Left forelimb (tissue), 1 donor: Measurements from ENCODE around the gene EPAS1.
A peak's percentile ranks its signal among the peaks of the same experiment; 100 is the strongest.

Experiments used
- DNase-seq: peaks from one replicate; pipeline ENCODE4 v3.0.0-alpha.2; 2018; ENCODE audit warnings: low spot score

EPAS1 gene

GRCh38 chr2:46273225-46273863, 23.9 kb upstream of the EPAS1 start:
- no peak for DNase-seq

GRCh38 chr2:46273919-46274318, 23.3 kb upstream of the EPAS1 start:
- DNase-seq: no peak

DNA sequence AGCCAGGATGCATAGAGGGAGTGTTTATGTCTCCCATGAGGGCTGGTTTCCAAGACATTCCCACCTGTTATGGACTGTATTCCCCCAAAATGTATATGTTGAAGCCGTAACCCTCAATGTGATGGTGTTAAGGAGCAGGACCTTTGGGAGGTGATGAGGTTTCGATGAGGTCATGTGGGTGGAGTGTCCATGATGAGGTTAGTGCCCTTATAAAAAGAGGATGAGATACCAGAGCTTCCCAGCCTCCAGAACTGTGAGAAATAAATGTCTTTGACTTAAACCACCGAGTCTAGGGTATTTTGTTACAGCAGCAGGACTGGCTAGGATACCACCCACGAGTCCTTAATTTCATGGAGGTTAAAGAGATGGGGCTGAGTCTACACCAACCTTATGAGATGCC, 22.6 kb upstream of the EPAS1 start:
- no peak for DNase-seq

- DNase-seq: peak; percentile 73
These were observed 21.2 kb upstream of the EPAS1 start for GRCh38 chr2:46275995-46276394.

DNA sequence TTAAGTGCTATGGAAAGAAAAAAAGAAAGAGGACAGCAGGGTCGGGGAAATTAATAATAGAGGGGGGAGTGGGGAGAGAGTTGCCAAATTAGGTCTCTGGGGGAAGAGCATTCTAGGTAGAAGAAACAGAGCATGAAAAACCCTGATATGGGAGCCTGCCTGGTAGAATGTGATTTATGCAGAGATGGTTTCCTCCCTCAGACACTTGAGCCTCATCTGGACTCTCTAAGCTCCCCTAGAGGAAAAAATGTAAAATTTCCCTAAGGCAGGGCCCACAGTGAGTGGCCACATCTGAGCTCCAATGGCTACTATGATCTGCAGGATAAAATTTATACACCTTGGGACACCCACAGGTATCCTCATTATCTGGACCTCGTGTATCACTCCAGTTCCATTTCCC, 20.6 kb upstream of the EPAS1 start:
- DNase-seq: no peak

DNA sequence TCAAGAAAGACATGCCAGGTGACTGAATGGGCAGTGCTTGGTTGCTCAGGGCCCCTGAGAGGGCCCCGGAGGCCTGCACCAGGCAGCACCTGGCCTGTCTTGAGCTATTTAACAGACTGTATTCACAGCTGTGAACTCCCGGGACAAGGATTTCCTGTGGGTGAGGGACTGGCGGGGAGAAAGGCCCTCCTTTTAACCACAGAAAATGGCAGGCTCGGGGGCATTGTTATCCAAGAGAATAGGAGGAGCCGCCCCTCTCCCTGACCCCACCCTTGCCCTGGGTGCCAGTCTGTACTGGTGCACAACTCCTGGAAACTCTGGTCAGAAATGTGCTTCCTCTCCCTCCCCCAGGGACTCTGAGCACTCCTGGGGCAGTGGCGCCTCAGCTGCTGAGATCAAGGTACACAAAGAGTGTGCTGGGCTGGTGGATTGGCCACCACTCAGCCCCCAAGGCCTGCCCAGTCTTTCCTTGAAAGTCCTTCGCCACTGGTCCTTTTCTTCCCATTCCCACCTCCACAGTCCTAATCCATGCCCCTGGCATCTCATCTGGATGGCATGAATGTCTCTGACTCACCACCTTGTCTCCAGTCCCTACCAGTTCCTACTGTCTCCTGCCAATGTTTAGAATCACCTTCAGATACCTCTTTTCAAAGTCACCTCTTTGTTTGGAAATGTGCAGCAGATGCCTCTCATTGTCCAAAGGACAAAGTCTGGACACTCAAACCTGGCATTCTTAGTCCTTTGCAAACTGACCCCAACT, 19.6 kb upstream of the EPAS1 start:
- no peak for DNase-seq

GRCh38 chr2:46278952-46279351, 18.3 kb upstream of the EPAS1 start:
- DNase-seq: no peak

GRCh38 chr2:46281939-46282338, 15.3 kb upstream of the EPAS1 start:
- DNase-seq: no peak

GRCh38 chr2:46283693-46284092, 13.5 kb upstream of the EPAS1 start:
- no peak for DNase-seq

DNA sequence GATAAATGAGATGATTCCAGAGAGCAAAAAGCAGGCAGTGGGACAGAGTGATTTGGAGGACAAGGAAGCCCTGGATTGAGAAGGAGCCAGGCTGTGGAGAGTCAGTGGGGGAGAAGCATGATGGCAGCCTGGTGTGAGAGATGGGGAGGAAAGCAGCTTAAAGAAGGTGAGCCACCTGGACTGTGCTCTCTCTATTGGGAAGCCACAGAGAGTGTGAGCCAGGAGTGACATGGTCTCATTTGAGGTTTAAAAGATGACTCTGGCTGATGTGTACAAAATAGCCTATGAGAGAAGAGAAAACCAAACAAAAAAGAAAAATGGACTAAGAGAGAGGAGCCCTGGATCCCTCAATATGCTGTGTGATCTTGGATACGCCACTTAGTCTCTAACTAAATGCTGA, 12.9 kb upstream of the EPAS1 start:
- DNase-seq: no peak

DNA sequence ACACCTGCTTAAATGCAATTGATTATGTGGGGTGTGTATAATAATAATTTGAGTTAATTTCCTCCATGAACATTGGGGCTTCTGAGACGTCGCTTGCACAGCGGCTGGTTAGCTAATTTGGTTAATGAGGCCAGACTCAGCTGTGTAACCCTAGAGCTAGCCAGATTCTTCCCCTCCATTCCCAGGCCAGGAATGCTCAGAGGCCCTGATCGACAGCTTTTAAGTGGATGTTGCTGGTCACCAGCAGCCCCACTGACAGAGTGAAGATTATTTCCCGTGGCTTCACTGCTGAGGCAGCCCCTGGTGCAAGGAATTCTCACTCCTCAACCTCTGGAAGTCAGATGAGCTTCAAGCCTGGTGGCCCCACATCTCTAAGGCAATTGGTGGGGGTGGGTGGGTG, 12.4 kb upstream of the EPAS1 start:
- DNase-seq: no peak

- DNase-seq: no peak
These were observed 10.5 kb upstream of the EPAS1 start for GRCh38 chr2:46286715-46287114.

DNA sequence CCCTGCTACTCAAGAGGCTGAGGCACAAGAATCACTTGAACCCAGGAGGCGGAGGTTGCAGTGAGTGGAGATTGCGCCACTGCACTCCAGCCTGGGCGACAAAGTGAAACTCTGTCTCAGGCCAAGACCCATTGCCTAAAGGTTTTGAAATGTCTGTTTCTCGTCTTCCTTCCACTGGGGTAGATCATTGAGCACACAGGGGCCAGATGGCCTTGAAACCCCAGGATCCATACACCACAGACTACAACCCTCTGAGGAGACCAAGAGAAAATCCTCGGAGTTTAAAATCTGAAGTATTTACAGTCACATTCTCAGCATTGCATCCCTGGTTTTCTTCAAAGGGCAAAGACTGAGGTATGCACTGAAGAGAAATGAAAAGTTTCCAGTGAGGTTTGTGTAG, 7.1 kb upstream of the EPAS1 start:
- no peak for DNase-seq

DNA sequence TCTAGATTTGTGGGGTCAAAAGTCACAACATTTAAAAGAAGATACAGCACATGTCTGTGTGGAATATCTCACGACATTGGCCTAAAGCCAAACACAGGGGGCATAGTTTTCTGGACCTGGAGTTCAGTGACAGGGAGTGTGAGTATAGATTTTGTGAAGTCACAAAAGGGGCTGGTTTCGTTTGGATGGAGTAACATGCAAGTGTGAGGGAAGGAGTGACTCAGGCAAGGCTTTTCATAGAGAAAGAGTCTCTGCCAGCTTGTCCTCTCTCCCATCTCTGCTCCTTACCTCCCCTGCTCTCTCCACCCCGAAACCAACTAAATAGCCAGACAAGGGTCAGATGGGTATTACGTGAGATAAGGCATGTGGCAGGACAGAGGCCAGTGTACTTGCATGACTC, 3.7 kb upstream of the EPAS1 start:
- no peak for DNase-seq

- DNase-seq: no peak
These were observed 2.9 kb upstream of the EPAS1 start for GRCh38 chr2:46294176-46294836.

DNA sequence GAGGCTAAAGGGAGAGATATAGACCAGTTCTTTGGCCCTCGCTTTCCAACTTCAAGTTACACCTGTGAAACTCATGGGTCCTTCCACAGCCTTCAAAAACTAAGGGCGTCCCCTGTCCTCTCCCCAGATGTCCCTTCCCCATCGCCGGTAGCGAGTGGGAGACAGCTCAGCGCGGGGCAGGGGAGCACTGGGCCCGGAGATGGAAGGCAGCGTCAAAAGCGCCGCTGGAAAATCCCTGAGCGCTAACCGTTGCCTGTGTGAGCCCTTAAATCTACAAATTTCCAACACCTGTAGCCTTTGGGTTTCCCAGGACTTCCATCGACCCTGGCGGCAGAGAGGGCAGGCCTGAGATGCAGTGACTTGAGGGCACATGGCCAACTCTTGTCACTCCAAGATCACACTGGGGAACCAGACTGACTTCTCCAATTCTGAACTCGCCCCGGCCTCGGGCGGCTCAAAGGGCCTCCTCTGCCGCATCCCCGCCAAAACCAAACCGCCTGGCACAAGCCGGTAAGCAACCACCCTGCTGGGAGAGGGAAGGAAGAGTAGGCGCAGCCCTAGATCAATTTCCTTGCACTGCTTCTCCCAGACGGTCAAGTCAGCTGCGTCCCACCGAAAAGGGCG, 879 bp upstream of the EPAS1 start:
- no peak for DNase-seq

GRCh38 chr2:46297546-46298271, 502 bp downstream of the EPAS1 start:
- DNase-seq: peak; percentile 70

DNA sequence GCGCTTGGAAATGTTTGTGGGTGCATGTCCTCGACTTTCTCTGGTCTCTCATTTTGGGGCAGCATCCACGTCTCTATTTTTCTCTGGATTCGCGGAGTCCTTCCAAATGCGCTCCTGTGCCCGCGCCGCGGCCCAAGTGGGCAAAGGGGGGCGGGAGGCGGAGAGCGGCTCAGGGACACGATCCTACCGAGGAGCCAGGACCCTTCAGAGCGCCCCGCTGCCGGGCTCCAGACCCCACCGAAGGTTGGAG, 990 bp downstream of the EPAS1 start:
- DNase-seq: no peak

- peak; percentile 69 for DNase-seq
These were observed 1.5 kb downstream of the EPAS1 start for GRCh38 chr2:46298522-46299353.

- no peak for DNase-seq
These were observed 2.4 kb downstream of the EPAS1 start for GRCh38 chr2:46299365-46300263.

DNA sequence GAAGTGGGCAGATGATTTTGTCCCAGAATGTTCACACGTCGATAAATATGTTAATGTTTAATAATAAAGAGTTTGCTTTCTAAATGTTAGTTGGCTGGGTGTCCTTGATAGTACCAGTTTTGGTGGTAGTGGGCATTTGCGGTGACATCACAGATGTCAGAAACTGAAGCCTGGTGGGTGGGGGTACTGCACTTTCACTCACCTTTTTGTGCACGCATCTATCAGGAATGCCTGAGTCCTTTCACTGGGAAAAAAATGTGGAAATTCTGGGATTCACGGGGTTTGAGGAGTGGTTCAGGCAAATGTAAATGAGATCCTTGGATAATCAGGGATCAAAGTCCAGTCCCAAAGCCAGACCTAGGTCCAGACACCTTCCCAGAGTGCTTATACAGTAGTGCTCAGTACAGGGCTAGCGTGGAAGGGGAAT, 3.2 kb downstream of the EPAS1 start:
- DNase-seq: no peak
